GM12878 (cell line): ENCODE measurements around the gene SCGB1C2.

ENCODE experiments used
- CEBPZ ChIP-seq: fragments of 150-350 bp; IDR thresholded peaks from 2 replicates; pipeline ENCODE4 v1.6.1; 2016; ENCODE audit warnings: low read depth, low read length
- GABPA ChIP-seq: IDR thresholded peaks from 2 replicates; pipeline ENCODE4 v1.6.1; 2014; ENCODE audit warnings: antibody characterized with exemption, low read depth, mild to moderate bottlenecking, inconsistent platforms
- HDAC6 ChIP-seq: fragments of 200-600 bp; sonication (generic); IDR thresholded peaks from one replicate; pipeline ENCODE4 v1.8.0; 2017; ENCODE audit warnings: antibody characterized with exemption; ENCODE audit not compliant: unreplicated experiment
- KDM1A ChIP-seq: fragments of 200-600 bp; sonication (generic); IDR thresholded peaks from 2 replicates; pipeline ENCODE4 v1.6.1; 2016; ENCODE audit warnings: borderline replicate concordance
- MAX ChIP-seq: IDR thresholded peaks from 2 replicates; pipeline ENCODE4 v1.6.1; 2012; ENCODE audit warnings: low read depth, low read length, improper control_type of control experiment
- MTA2 ChIP-seq: fragments of 450-650 bp; IDR thresholded peaks from 2 replicates; pipeline ENCODE4 v1.6.1; 2016; ENCODE audit warnings: low read depth, mild to moderate bottlenecking, moderate library complexity
- PAX8 ChIP-seq: fragments of 450-650 bp; IDR thresholded peaks from 2 replicates; pipeline ENCODE4 v1.6.1; 2017; ENCODE audit warnings: mild to moderate bottlenecking, moderate library complexity
- RAD21 ChIP-seq: IDR thresholded peaks from 2 replicates; pipeline ENCODE4 v1.6.1; 2011; ENCODE audit warnings: mild to moderate bottlenecking, low read depth, low read length, moderate library complexity; ENCODE audit not compliant: insufficient read depth
- SREBF1 ChIP-seq: IDR thresholded peaks from 2 replicates; pipeline ENCODE4 v1.6.1; 2012; ENCODE audit warnings: mild to moderate bottlenecking, low read length
- STAT3 ChIP-seq: IDR thresholded peaks from 2 replicates; pipeline ENCODE4 v1.6.1; 2011; ENCODE audit warnings: low read depth, low read length, improper control_type of control experiment
- ZNF384 ChIP-seq: IDR thresholded peaks from 2 replicates; pipeline ENCODE4 v1.6.1; 2012; ENCODE audit warnings: low read depth, mild to moderate bottlenecking, low read length, improper control_type of control experiment, borderline replicate concordance
- TF ChIP-seq, protein P1 (sequence below), 3 experiments: IDR thresholded peaks in 2 of 3; conservative IDR thresholded peaks in 1 of 3; 2 replicates each; pipeline ENCODE4 v1.5.1; 2011; ENCODE audit warnings: low read depth in 3 of 3, low read length in 3 of 3, mild to moderate bottlenecking in 3 of 3, control low read depth in 2 of 3, moderate library complexity in 2 of 3, inconsistent platforms in 1 of 3, mixed read lengths in 1 of 3; ENCODE audit not compliant: control insufficient read depth in 2 of 3, insufficient read depth in 1 of 3; ENCODE audit errors: extremely low read depth in 1 of 3
- TF ChIP-seq, protein P2 (sequence below): IDR thresholded peaks from 2 replicates; pipeline ENCODE4 v1.6.1; 2012; ENCODE audit warnings: mild to moderate bottlenecking, low read depth, low read length
- TF ChIP-seq, protein P3 (sequence below): IDR thresholded peaks from 2 replicates; pipeline ENCODE4 v1.6.1; 2012; ENCODE audit warnings: low read depth, low read length, improper control_type of control experiment

DNA sequence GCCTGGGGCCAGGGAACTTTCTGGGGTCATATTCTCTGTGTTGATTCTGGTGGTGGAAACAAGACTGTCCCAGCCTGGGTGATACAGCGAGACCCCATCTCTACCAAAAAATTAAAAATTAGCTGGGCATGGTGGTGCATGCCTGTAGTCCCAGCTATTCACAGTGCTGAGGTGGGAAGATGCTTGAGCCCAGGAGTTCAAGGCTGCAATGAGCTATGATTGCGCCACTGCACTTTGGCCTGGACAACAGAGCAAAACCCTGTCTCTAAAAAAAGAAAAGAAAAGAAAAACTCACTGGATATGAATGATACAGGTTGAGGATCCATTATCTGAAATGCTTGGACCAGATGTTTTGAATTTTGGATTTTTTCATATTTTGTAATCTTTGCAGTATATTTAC, 13.6 kb downstream of the SCGB1C2 start:
- TF ChIP-seq STAT3 (no peak), SREBF1 (no peak), CEBPZ (no peak), HDAC6 (no peak), RAD21 (no peak), PAX8 (no peak), MTA2 (no peak), KDM1A (no peak), GABPA (no peak), ZNF384 (no peak), MAX (no peak)
- TF ChIP-seq, protein P1, sequence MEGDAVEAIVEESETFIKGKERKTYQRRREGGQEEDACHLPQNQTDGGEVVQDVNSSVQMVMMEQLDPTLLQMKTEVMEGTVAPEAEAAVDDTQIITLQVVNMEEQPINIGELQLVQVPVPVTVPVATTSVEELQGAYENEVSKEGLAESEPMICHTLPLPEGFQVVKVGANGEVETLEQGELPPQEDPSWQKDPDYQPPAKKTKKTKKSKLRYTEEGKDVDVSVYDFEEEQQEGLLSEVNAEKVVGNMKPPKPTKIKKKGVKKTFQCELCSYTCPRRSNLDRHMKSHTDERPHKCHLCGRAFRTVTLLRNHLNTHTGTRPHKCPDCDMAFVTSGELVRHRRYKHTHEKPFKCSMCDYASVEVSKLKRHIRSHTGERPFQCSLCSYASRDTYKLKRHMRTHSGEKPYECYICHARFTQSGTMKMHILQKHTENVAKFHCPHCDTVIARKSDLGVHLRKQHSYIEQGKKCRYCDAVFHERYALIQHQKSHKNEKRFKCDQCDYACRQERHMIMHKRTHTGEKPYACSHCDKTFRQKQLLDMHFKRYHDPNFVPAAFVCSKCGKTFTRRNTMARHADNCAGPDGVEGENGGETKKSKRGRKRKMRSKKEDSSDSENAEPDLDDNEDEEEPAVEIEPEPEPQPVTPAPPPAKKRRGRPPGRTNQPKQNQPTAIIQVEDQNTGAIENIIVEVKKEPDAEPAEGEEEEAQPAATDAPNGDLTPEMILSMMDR (IDR thresholded peaks at IDR 0.05 in 2 of 3, conservative IDR thresholded peaks at IDR 0.05 in 1 of 3; ENCODE audit: control insufficient read depth in 2 of 3, extremely low read depth in 1 of 3, insufficient read depth in 1 of 3, low read depth in 3 of 3, low read length in 3 of 3) = no peak
- TF ChIP-seq, protein P2, sequence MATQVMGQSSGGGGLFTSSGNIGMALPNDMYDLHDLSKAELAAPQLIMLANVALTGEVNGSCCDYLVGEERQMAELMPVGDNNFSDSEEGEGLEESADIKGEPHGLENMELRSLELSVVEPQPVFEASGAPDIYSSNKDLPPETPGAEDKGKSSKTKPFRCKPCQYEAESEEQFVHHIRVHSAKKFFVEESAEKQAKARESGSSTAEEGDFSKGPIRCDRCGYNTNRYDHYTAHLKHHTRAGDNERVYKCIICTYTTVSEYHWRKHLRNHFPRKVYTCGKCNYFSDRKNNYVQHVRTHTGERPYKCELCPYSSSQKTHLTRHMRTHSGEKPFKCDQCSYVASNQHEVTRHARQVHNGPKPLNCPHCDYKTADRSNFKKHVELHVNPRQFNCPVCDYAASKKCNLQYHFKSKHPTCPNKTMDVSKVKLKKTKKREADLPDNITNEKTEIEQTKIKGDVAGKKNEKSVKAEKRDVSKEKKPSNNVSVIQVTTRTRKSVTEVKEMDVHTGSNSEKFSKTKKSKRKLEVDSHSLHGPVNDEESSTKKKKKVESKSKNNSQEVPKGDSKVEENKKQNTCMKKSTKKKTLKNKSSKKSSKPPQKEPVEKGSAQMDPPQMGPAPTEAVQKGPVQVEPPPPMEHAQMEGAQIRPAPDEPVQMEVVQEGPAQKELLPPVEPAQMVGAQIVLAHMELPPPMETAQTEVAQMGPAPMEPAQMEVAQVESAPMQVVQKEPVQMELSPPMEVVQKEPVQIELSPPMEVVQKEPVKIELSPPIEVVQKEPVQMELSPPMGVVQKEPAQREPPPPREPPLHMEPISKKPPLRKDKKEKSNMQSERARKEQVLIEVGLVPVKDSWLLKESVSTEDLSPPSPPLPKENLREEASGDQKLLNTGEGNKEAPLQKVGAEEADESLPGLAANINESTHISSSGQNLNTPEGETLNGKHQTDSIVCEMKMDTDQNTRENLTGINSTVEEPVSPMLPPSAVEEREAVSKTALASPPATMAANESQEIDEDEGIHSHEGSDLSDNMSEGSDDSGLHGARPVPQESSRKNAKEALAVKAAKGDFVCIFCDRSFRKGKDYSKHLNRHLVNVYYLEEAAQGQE = no peak
- TF ChIP-seq, protein P3, sequence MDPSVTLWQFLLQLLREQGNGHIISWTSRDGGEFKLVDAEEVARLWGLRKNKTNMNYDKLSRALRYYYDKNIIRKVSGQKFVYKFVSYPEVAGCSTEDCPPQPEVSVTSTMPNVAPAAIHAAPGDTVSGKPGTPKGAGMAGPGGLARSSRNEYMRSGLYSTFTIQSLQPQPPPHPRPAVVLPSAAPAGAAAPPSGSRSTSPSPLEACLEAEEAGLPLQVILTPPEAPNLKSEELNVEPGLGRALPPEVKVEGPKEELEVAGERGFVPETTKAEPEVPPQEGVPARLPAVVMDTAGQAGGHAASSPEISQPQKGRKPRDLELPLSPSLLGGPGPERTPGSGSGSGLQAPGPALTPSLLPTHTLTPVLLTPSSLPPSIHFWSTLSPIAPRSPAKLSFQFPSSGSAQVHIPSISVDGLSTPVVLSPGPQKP = no peak
